K562 (cell line): ENCODE results near the gene ACCSL. TPM values are rescaled to one million over a fixed set of nuclear protein-coding genes. Genes with fewer than 3 reads are reported as not detected.
A peak's percentile ranks its signal among the peaks of the same experiment; 100 is the strongest.

Experiments
- CLOCK ChIP-seq: fragments of 250-450 bp; sonication (Bioruptor Pico); IDR thresholded peaks from 2 replicates; pipeline ENCODE4 v1.4.0; 2020; ENCODE audit warnings: mild to moderate bottlenecking, moderate library complexity, borderline replicate concordance
- HMBOX1 ChIP-seq: sonication (generic); IDR thresholded peaks from 2 replicates; pipeline ENCODE4 v1.6.1; 2016
- KLF6 ChIP-seq: fragments of 250-450 bp; sonication (Bioruptor Pico); IDR thresholded peaks from 2 replicates; pipeline ENCODE4 v1.4.0; 2020; ENCODE audit warnings: mild to moderate bottlenecking, moderate library complexity, borderline replicate concordance
- MCM2 ChIP-seq: fragments of 450-650 bp; IDR thresholded peaks from 2 replicates; pipeline ENCODE4 v1.6.1; 2017; ENCODE audit warnings: low read depth, mild to moderate bottlenecking
- MCM5 ChIP-seq: fragments of 450-650 bp; IDR thresholded peaks from 2 replicates; pipeline ENCODE4 v1.6.1; 2016; ENCODE audit warnings: low read depth
- POLR3G ChIP-seq: IDR thresholded peaks from 2 replicates; pipeline ENCODE4 v1.6.1; 2011; ENCODE audit not compliant: insufficient read length, insufficient replicate concordance; ENCODE audit errors: extremely low read depth
- PURB ChIP-seq: sonication (generic); formaldehyde crosslinking; IDR thresholded peaks from 2 replicates; pipeline ENCODE4 v1.9.0; 2021; ENCODE audit warnings: low read depth, mild to moderate bottlenecking, missing genetic modification reagents
- RAD51 ChIP-seq: fragments of 450-650 bp; IDR thresholded peaks from 2 replicates; pipeline ENCODE4 v1.7.1; 2016; ENCODE audit warnings: low read depth, mild to moderate bottlenecking, borderline replicate concordance
- SREBF1 ChIP-seq: fragments of 150-350 bp; IDR thresholded peaks from 2 replicates; pipeline ENCODE4 v1.6.1; 2014; ENCODE audit warnings: antibody characterized with exemption, low read depth, low read length, borderline replicate concordance
- ZBTB33 ChIP-seq: sonication (generic); formaldehyde crosslinking; IDR thresholded peaks from 2 replicates; pipeline ENCODE4 v1.8.1; 2023; ENCODE audit warnings: mild to moderate bottlenecking, missing genetic modification reagents
- polyA plus RNA-seq, 8 experiments: library from polyadenylated mRNA; depleted of rRNA in 4 of 8; stranded (reverse) in 5 of 8; unstranded in 3 of 8; fragments of >200 nt; fragmentation: Nextera tagmentation in 2 of 8; fragmentation: Illumina TruSeq in 1 of 8; extraction: Ambion mirVana in 2 of 8; extraction: Trizol in 1 of 8; gene quantifications; 2 replicates each; pipeline versions ENCODE4 v1.2.1 to v1.2.3, GENCODE V29; 2011 to 2014; ENCODE audit warnings: inconsistent platforms in 1 of 8, missing spikeins in 1 of 8
- total RNA-seq, 7 experiments: library from RNA; depleted of rRNA in 6 of 7; stranded (reverse); fragments of >200 nt in 6 of 7; fragmentation: Illumina TruSeq in 2 of 7; extraction: Trizol in 2 of 7; gene quantifications; 2 replicates each; pipeline versions ENCODE4 v1.2.1 to v1.2.3, GENCODE V29; 2011 to 2021; ENCODE audit warnings: low replicate concordance in 1 of 7
- TF ChIP-seq, protein P1 (sequence below): fragments of 250-450 bp; sonication (Bioruptor Pico); IDR thresholded peaks from 2 replicates; pipeline ENCODE4 v1.5.0; 2021
- TF ChIP-seq, protein P2 (sequence below): fragments of 250-450 bp; sonication (Bioruptor Pico); IDR thresholded peaks from 2 replicates; pipeline ENCODE4 v1.5.0; 2020; ENCODE audit warnings: mild to moderate bottlenecking, borderline replicate concordance
- TF ChIP-seq, protein P3 (sequence below): fragments of 250-450 bp; sonication (Bioruptor Pico); IDR thresholded peaks from 2 replicates; pipeline ENCODE4 v1.8.0; 2021; ENCODE audit warnings: moderate library complexity, mild to moderate bottlenecking, inconsistent platforms
- TF ChIP-seq, protein P4 (sequence below): fragments of 450-650 bp; IDR thresholded peaks from 2 replicates; pipeline ENCODE4 v1.7.0; 2016; ENCODE audit warnings: borderline replicate concordance

Gene ACCSL
- total and polyA plus RNA-seq, 9 of the 15 experiments (the other 6 are each of a cell fraction or from before 2014, with no cell fraction given), result not detected

DNA sequence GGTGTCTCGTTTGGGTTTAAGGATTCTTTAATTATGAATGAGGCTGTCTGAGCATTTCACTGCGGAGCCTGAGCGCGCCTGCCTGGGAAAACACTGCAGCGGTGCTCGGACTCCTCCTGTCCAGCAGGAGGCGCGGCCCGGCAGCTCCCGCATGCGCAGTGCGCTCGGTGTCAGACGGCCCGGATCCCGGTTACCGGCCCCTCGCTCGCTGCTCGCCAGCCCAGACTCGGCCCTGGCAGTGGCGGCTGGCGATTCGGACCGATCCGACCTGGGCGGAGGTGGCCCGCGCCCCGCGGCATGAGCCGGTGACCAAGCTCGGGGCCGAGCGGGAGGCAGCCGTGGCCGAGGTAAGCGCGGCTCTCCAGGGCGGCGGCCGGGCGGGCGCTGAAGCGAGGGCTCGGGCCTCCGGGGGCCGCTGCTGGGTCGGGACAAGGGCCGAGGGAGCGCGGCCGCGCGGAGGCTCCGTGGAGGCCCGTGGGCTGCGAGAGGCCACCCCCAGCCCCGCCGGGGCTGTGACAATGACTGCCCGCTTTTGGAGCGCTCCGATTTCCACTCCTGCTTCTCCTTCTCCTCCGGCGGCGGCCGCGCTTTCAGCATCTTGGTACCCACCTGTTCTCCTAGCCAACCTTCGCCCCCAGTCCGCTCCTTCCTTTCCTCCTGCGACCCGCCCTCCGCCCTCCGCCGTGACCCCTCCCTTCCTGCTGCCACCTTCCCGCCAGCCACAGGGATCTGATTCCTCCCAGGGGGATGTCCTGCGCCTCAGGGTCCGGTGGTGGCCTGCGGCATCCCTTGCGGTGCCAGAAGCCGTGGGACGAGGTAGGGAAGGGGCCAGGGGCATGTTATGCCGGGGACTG is 48.0 kb downstream of the ACCSL start, which contains the start of gene EXT2 (continued):
- TF ChIP-seq KLF6 (CRISPR knock-in tag) (no peak), MCM5 (no peak), MCM2 (no peak), CLOCK (CRISPR knock-in tag) (no peak), PURB (CRISPR knock-in tag) (no peak), POLR3G (no peak), ZBTB33 (CRISPR knock-in tag) (0 out of 2 replicates have a peak, but pooled peaks have one; percentile 21), RAD51 (no peak), HMBOX1 (no peak), SREBF1 (no peak)
- TF ChIP-seq, protein P1, sequence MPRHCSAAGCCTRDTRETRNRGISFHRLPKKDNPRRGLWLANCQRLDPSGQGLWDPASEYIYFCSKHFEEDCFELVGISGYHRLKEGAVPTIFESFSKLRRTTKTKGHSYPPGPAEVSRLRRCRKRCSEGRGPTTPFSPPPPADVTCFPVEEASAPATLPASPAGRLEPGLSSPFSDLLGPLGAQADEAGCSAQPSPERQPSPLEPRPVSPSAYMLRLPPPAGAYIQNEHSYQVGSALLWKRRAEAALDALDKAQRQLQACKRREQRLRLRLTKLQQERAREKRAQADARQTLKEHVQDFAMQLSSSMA, result 0 out of 2 replicates have a peak, but pooled peaks have one; percentile 55
- TF ChIP-seq, protein P2, sequence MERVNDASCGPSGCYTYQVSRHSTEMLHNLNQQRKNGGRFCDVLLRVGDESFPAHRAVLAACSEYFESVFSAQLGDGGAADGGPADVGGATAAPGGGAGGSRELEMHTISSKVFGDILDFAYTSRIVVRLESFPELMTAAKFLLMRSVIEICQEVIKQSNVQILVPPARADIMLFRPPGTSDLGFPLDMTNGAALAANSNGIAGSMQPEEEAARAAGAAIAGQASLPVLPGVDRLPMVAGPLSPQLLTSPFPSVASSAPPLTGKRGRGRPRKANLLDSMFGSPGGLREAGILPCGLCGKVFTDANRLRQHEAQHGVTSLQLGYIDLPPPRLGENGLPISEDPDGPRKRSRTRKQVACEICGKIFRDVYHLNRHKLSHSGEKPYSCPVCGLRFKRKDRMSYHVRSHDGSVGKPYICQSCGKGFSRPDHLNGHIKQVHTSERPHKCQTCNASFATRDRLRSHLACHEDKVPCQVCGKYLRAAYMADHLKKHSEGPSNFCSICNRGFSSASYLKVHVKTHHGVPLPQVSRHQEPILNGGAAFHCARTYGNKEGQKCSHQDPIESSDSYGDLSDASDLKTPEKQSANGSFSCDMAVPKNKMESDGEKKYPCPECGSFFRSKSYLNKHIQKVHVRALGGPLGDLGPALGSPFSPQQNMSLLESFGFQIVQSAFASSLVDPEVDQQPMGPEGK (CRISPR knock-in tag), result no peak
- TF ChIP-seq, protein P3, sequence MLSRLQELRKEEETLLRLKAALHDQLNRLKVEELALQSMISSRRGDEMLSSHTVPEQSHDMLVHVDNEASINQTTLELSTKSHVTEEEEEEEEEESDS (CRISPR knock-in tag), result no peak
- TF ChIP-seq, protein P4, sequence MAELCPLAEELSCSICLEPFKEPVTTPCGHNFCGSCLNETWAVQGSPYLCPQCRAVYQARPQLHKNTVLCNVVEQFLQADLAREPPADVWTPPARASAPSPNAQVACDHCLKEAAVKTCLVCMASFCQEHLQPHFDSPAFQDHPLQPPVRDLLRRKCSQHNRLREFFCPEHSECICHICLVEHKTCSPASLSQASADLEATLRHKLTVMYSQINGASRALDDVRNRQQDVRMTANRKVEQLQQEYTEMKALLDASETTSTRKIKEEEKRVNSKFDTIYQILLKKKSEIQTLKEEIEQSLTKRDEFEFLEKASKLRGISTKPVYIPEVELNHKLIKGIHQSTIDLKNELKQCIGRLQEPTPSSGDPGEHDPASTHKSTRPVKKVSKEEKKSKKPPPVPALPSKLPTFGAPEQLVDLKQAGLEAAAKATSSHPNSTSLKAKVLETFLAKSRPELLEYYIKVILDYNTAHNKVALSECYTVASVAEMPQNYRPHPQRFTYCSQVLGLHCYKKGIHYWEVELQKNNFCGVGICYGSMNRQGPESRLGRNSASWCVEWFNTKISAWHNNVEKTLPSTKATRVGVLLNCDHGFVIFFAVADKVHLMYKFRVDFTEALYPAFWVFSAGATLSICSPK, result no peak
